Measurements from ENCODE around the gene NEGR1. TPM values are rescaled to one million over a fixed set of nuclear protein-coding genes. Genes with fewer than 3 reads are reported as not detected.

NEGR1 gene
- total RNA-seq, 4 donors from 2014 or later = 1.6 to 4.7 (median 2.3) TPM

GRCh38 chr1:71651214-71651613 is 631.1 kb downstream of the NEGR1 start:
- no peak for TF ChIP-seq POLR2A (IDR thresholded peaks at IDR 0.05)
- no peaks in the 10 kb centered on the region for H3K4me1 ChIP-seq
- no peak overlapping the region for H3K4me3 ChIP-seq

GRCh38 chr1:71650119-71650518 is 632.2 kb downstream of the NEGR1 start:
- no peak overlapping the region for H3K4me3 ChIP-seq
- no peaks in the 10 kb centered on the region for H3K27me3 ChIP-seq
- no peak for TF ChIP-seq POLR2A (IDR thresholded peaks at IDR 0.05)
- TF ChIP-seq, protein P1, sequence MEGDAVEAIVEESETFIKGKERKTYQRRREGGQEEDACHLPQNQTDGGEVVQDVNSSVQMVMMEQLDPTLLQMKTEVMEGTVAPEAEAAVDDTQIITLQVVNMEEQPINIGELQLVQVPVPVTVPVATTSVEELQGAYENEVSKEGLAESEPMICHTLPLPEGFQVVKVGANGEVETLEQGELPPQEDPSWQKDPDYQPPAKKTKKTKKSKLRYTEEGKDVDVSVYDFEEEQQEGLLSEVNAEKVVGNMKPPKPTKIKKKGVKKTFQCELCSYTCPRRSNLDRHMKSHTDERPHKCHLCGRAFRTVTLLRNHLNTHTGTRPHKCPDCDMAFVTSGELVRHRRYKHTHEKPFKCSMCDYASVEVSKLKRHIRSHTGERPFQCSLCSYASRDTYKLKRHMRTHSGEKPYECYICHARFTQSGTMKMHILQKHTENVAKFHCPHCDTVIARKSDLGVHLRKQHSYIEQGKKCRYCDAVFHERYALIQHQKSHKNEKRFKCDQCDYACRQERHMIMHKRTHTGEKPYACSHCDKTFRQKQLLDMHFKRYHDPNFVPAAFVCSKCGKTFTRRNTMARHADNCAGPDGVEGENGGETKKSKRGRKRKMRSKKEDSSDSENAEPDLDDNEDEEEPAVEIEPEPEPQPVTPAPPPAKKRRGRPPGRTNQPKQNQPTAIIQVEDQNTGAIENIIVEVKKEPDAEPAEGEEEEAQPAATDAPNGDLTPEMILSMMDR (IDR thresholded peaks at IDR 0.05) = no peak
- H3K4me1 ChIP-seq = no peaks in the 10 kb centered on the region
- no peaks in the 10 kb centered on the region for H3K9me3 ChIP-seq
- H3K36me3 ChIP-seq = no peaks in the 10 kb centered on the region
- no peak overlapping the region for H3K27ac ChIP-seq
- no peak for DNase-seq

More at GRCh38 chr1:71651214-71651613, 631.1 kb downstream of the NEGR1 start:
- Histone ChIP-seq H3K9me3 (no peaks in the 10 kb centered on the region), H3K36me3 (no peaks in the 10 kb centered on the region), H3K27me3 (no peaks in the 10 kb centered on the region), H3K27ac (no peak overlapping the region)
- no peak for DNase-seq

GRCh38 chr1:71649608-71650007 is 632.7 kb downstream of the NEGR1 start:
- no peak for DNase-seq
- H3K4me3 ChIP-seq = no peak overlapping the region
- no peak for TF ChIP-seq POLR2A (IDR thresholded peaks at IDR 0.05)
- TF ChIP-seq, protein P1 (IDR thresholded peaks at IDR 0.05) = no peak
- no peak overlapping the region for H3K27ac ChIP-seq
- H3K36me3 ChIP-seq = no peaks in the 10 kb centered on the region
- H3K9me3 ChIP-seq = no peaks in the 10 kb centered on the region
- no peaks in the 10 kb centered on the region for H3K4me1 ChIP-seq
- H3K27me3 ChIP-seq = no peaks in the 10 kb centered on the region

DNA sequence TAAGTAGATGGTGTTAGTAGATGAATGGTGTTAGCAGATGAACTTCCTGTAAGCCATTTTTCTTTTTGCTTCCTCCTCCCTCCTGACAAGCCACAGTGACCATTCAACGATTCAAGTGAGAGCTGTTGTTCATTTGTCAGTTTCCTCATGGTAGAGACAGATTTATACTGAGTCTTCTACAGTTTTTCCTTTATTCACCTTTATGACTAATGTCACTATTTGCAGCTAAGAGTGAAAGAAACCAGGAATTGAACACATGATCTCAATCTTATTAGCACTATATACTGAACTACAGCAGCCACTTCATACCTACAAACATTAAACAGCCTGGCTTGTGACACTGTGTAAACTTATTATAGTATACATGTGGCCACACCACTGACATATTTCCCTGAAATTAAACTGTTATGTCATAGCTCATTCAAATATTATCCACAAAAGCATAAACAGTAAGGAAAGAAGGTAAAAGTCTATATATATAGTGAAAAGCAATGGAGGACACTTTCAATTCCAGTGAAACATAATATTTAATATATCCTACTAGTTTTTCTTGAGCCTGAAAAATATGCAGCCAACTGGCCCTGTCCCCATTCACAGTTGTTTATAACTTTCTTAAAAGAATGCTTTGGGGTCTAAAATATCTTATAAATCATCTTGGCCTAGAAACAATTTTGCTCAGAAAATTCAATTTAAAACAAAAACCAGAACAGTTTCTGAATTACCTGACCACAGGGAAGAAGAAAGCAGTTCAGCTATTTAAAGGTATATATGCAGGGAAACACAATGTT is 634.6 kb downstream of the NEGR1 start:
- no peaks in the 10 kb centered on the region for H3K27me3 ChIP-seq
- no peaks in the 10 kb centered on the region for H3K9me3 ChIP-seq
- no peak overlapping the region for H3K4me3 ChIP-seq
- TF ChIP-seq POLR2A (IDR thresholded peaks at IDR 0.05) = no peak
- H3K36me3 ChIP-seq = no peaks in the 10 kb centered on the region
- DNase-seq = no peak
- H3K4me1 ChIP-seq = no peaks in the 10 kb centered on the region
- no peak overlapping the region for H3K27ac ChIP-seq

- TF ChIP-seq, protein P1 (IDR thresholded peaks at IDR 0.05) = no peak
- TF ChIP-seq POLR2A (IDR thresholded peaks at IDR 0.05) = no peak
- Histone ChIP-seq H3K27me3 (no peaks in the 10 kb centered on the region), H3K36me3 (no peaks in the 10 kb centered on the region), H3K27ac (no peak overlapping the region), H3K9me3 (no peaks in the 10 kb centered on the region), H3K4me1 (no peaks in the 10 kb centered on the region), H3K4me3 (no peak overlapping the region)
- no peak for DNase-seq
Observed at GRCh38 chr1:71645015-71645414, 637.3 kb downstream of the NEGR1 start.

- no peak for TF ChIP-seq POLR2A (IDR thresholded peaks at IDR 0.05)
- TF ChIP-seq, protein P1 (IDR thresholded peaks at IDR 0.05) = no peak
- no peaks in the 10 kb centered on the region for H3K4me1 ChIP-seq
- no peaks in the 10 kb centered on the region for H3K36me3 ChIP-seq
- H3K4me3 ChIP-seq = no peak overlapping the region
- H3K27me3 ChIP-seq = no peaks in the 10 kb centered on the region
- no peak for DNase-seq
- no peak overlapping the region for H3K27ac ChIP-seq
- H3K9me3 ChIP-seq = no peaks in the 10 kb centered on the region
Observed at GRCh38 chr1:71641903-71642302, 640.4 kb downstream of the NEGR1 start.

All from Peyer's patch (tissue), 4 donors.